SK-N-SH (cell line): Measurements from ENCODE around the gene HCN1. TPM values are rescaled to one million over a fixed set of nuclear protein-coding genes. Genes with fewer than 3 reads are reported as not detected.

Experiments
- CTCF ChIA-PET: fragments of 300-600, 350-600 bp; formaldehyde crosslinking; extraction: SDS; loops from one replicate; lab custom pipeline; 2021; lab: Yijun Ruan, JAX
- POLR2A ChIA-PET: fragments of 350-600 bp; sonication (Branson Sonifier 250); formaldehyde crosslinking; extraction: SDS; loops from one replicate; lab custom pipeline; 2020; ENCODE audit warnings: antibody characterized with exemption, inconsistent platforms; lab: Yijun Ruan, JAX
- DNase-seq: peaks from one replicate; pipeline ENCODE4 v3.0.0; 2012
- H2AFZ ChIP-seq: fragments of 200-600 bp; sonication (generic); 2 replicates; pipeline ENCODE4 v1.8.1; 2016; ENCODE audit warnings: antibody characterized with exemption, mild to moderate bottlenecking, low read depth
- H3F3A ChIP-seq: fragments of 200-600 bp; sonication (generic); replicated peaks from 2 replicates; pipeline ENCODE3; 2016; ENCODE audit warnings: antibody characterized with exemption, mild to moderate bottlenecking; ENCODE audit not compliant: insufficient read depth
- H3K27ac ChIP-seq, 2 experiments: fragments of 200-500 bp in 1 of 2; fragments of 200-600 bp in 1 of 2; sonication (Bioruptor generic) in 1 of 2; sonication (generic), shearing (Covaris generic) in 1 of 2; 2 replicates each; pipeline versions ENCODE4 v1.5.1 to v1.6.1; 2014 to 2016; ENCODE audit warnings: low read depth in 2 of 2, inconsistent platforms in 1 of 2, low read length in 1 of 2, mild to moderate bottlenecking in 1 of 2, mixed read lengths in 1 of 2
- H3K27me3 ChIP-seq: fragments of 200-600 bp; sonication (generic), shearing (Covaris generic); 2 replicates; pipeline ENCODE4 v1.6.1; 2016; ENCODE audit warnings: mixed run types; ENCODE audit not compliant: insufficient read depth
- H3K36me3 ChIP-seq, 2 experiments: fragments of 200-500 bp in 1 of 2; fragments of 200-600 bp in 1 of 2; sonication (Bioruptor generic) in 1 of 2; sonication (generic) in 1 of 2; replicated peaks in 1 of 2; 2 replicates each; pipeline versions ENCODE3 to v1.5.1; 2014 to 2016; ENCODE audit warnings: low read length in 1 of 2, mild to moderate bottlenecking in 1 of 2; ENCODE audit not compliant: insufficient read depth in 2 of 2, control insufficient read depth in 1 of 2
- H3K4me1 ChIP-seq, 2 experiments: fragments of 200-500 bp in 1 of 2; fragments of 200-600 bp in 1 of 2; sonication (Bioruptor generic) in 1 of 2; sonication (generic), shearing (Covaris generic) in 1 of 2; 2 replicates each; pipeline versions ENCODE4 v1.5.1 to v1.6.1; 2014 to 2016; ENCODE audit warnings: low read depth in 1 of 2, low read length in 1 of 2, mixed run types in 1 of 2; ENCODE audit not compliant: insufficient read depth in 2 of 2, control insufficient read depth in 1 of 2
- H3K4me2 ChIP-seq: fragments of 200-600 bp; sonication (generic), shearing (Covaris generic); 2 replicates; pipeline ENCODE4 v1.6.1; 2017; ENCODE audit warnings: mixed run types
- H3K4me3 ChIP-seq, 2 experiments: fragments of 200-500 bp in 1 of 2; fragments of 200-600 bp in 1 of 2; sonication (Bioruptor generic) in 1 of 2; sonication (generic), shearing (Covaris generic) in 1 of 2; 2 replicates each; pipeline versions ENCODE4 v1.5.1 to v1.8.1; 2014 to 2016; ENCODE audit warnings: low read depth in 2 of 2, inconsistent platforms in 1 of 2, low read length in 1 of 2, mild to moderate bottlenecking in 1 of 2, mixed read lengths in 1 of 2, moderate library complexity in 1 of 2
- H3K79me2 ChIP-seq: fragments of 200-600 bp; sonication (generic); 2 replicates; pipeline ENCODE4 v1.8.1; 2017; ENCODE audit warnings: mild to moderate bottlenecking; ENCODE audit not compliant: insufficient read depth
- H3K9ac ChIP-seq: fragments of 200-600 bp; sonication (generic); 2 replicates; pipeline ENCODE4 v1.6.1; 2017; ENCODE audit warnings: mixed run types
- H3K9me2 ChIP-seq: fragments of 200-600 bp; sonication (generic); 2 replicates; pipeline ENCODE4 v1.6.1; 2017; ENCODE audit warnings: mixed run types
- H3K9me3 ChIP-seq: fragments of 200-600 bp; sonication (generic); 2 replicates; pipeline ENCODE4 v1.6.1; 2017; ENCODE audit warnings: mixed run types, mild to moderate bottlenecking, moderate library complexity
- H4K20me1 ChIP-seq: fragments of 200-600 bp; sonication (generic); 2 replicates; pipeline ENCODE4 v1.6.1; 2017; ENCODE audit warnings: mild to moderate bottlenecking, mixed run types; ENCODE audit not compliant: insufficient read depth
- CHD2 ChIP-seq: fragments of 150-350 bp; IDR thresholded peaks from 2 replicates; pipeline ENCODE4 v1.6.1; 2018; ENCODE audit warnings: low read length; ENCODE audit not compliant: partially characterized antibody
- EP300 ChIP-seq, 2 experiments: IDR thresholded peaks; 2 replicates each; pipeline versions ENCODE4 v1.4.0 to v1.6.1; 2012; ENCODE audit warnings: borderline replicate concordance in 1 of 2, low read depth in 1 of 2, low read length in 1 of 2
- EZH2phosphoT487 ChIP-seq: fragments of 200-600 bp; sonication (generic); IDR thresholded peaks from 2 replicates; pipeline ENCODE4 v1.6.1; 2017; ENCODE audit warnings: low read depth, mixed run types, mild to moderate bottlenecking, antibody characterized with exemption, moderate library complexity, borderline replicate concordance
- FOSL2 ChIP-seq: IDR thresholded peaks from 2 replicates; pipeline ENCODE4 v1.4.0; 2012; ENCODE audit warnings: low read depth, mild to moderate bottlenecking, moderate library complexity, borderline replicate concordance
- FOXJ3 ChIP-seq: sonication (generic); formaldehyde crosslinking; IDR thresholded peaks from 2 replicates; pipeline ENCODE4 v1.5.1; 2020; ENCODE audit warnings: mild to moderate bottlenecking, missing genetic modification reagents
- JUND ChIP-seq: IDR thresholded peaks from 2 replicates; pipeline ENCODE4 v1.4.0; 2012
- MEF2A ChIP-seq: IDR thresholded peaks from 2 replicates; pipeline ENCODE4 v1.4.0; 2012; ENCODE audit warnings: low read depth, borderline replicate concordance
- MXI1 ChIP-seq: IDR thresholded peaks from 2 replicates; pipeline ENCODE4 v1.6.1; 2012; ENCODE audit warnings: mild to moderate bottlenecking, low read depth, low read length, improper control_type of control experiment
- POLR2AphosphoS5 ChIP-seq: IDR thresholded peaks from 2 replicates; pipeline ENCODE4 v1.6.1; 2012; ENCODE audit warnings: low read depth, low read length
- RXRA ChIP-seq: IDR thresholded peaks from 2 replicates; pipeline ENCODE4 v1.4.0; 2012; ENCODE audit warnings: low read depth, mild to moderate bottlenecking, borderline replicate concordance
- TAF1 ChIP-seq: IDR thresholded peaks from 2 replicates; pipeline ENCODE4 v1.6.1; 2012; ENCODE audit warnings: low read depth, mild to moderate bottlenecking, low read length, moderate library complexity, borderline replicate concordance
- TCF12 ChIP-seq: IDR thresholded peaks from 2 replicates; pipeline ENCODE4 v1.4.0; 2012
- USF1 ChIP-seq: IDR thresholded peaks from 2 replicates; pipeline ENCODE4 v1.4.0; 2012; ENCODE audit warnings: low read depth, borderline replicate concordance
- USF2 ChIP-seq: fragments of 150-350 bp; IDR thresholded peaks from 2 replicates; pipeline ENCODE4 v1.6.1; 2017; ENCODE audit warnings: antibody characterized with exemption, low read length, low read depth, borderline replicate concordance
- WGBS: methylation state at CpG from one replicate; pipeline ENCODE4 v1.1.6; 2017; ENCODE audit warnings: low lambda C conversion rate; 5-methylcytosine and 5-hydroxymethylcytosine counted together
- polyA plus RNA-seq, 3 experiments: library from polyadenylated mRNA; depleted of rRNA; stranded (reverse); fragments of >200 nt; gene quantifications; 2 replicates each; pipeline ENCODE4 v1.2.3, GENCODE V29; 2012
- TF ChIP-seq, protein P1 (sequence below): IDR thresholded peaks from 2 replicates; pipeline ENCODE4 v1.4.0; 2012; ENCODE audit warnings: low read depth, borderline replicate concordance
- TF ChIP-seq, protein P2 (sequence below): IDR thresholded peaks from 2 replicates; pipeline ENCODE4 v1.4.0; 2012; ENCODE audit warnings: low read depth
- TF ChIP-seq, protein P3 (sequence below): fragments of 150-350 bp; IDR thresholded peaks from 2 replicates; pipeline ENCODE4 v1.6.1; 2016; ENCODE audit warnings: mild to moderate bottlenecking, low read depth, low read length

The HCN1 gene
- polyA plus RNA-seq, 1 of the 3 experiments (the other 2 are of a cell fraction): not detected

GRCh38 chr5:45691656-45692055, 4.5 kb downstream of the HCN1 start (continued):
- no peak for TF ChIP-seq USF1

DNA sequence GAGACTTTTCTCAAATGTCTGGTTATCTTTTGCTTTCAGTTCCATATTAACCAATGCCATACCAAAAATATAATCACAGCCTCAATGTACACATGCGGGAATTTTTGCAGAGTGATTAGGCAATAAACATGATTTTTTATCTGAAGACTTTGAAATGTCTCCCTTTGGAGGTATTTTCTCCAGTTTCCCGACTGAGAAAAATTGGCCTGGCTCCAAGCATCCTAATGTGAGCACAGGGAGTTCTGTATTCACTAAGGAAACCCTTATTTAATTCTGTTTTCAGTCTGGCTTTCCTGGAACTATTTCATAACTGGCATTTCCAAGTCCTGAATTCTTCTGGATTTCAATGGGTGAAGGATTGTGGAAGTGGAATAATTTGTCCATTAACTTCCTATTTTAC, 8.5 kb downstream of the HCN1 start:
- no peak overlapping the region for H3K9ac ChIP-seq
- H4K20me1 ChIP-seq: no peaks in the 10 kb centered on the region
- DNase-seq: no peak
- no peak overlapping the region for H3K4me2 ChIP-seq
- no peaks in the 10 kb centered on the region for H3K9me3 ChIP-seq
- ChIA-PET POLR2A (no interaction called here), CTCF (no interaction called here)
- 2% methylated on average over 2 of the region's 2 CpGs for WGBS
- H3F3A ChIP-seq: no peaks in the 10 kb centered on the region
- no peaks in the 10 kb centered on the region for H3K27me3 ChIP-seq
- no peaks in the 10 kb centered on the region for H3K4me1 ChIP-seq
- H2AFZ ChIP-seq: no peak overlapping the region
- no peak overlapping the region for H3K27ac ChIP-seq
- no peaks in the 10 kb centered on the region for H3K79me2 ChIP-seq
- H3K4me3 ChIP-seq: no peak overlapping the region
- no peak for TF ChIP-seq MXI1
- TF ChIP-seq, protein P1, sequence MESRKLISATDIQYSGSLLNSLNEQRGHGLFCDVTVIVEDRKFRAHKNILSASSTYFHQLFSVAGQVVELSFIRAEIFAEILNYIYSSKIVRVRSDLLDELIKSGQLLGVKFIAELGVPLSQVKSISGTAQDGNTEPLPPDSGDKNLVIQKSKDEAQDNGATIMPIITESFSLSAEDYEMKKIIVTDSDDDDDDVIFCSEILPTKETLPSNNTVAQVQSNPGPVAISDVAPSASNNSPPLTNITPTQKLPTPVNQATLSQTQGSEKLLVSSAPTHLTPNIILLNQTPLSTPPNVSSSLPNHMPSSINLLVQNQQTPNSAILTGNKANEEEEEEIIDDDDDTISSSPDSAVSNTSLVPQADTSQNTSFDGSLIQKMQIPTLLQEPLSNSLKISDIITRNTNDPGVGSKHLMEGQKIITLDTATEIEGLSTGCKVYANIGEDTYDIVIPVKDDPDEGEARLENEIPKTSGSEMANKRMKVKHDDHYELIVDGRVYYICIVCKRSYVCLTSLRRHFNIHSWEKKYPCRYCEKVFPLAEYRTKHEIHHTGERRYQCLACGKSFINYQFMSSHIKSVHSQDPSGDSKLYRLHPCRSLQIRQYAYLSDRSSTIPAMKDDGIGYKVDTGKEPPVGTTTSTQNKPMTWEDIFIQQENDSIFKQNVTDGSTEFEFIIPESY: no peak
- no peak for TF ChIP-seq FOXJ3 (CRISPR knock-in tag)
- TF ChIP-seq TCF12: no peak
- no peak for TF ChIP-seq EZH2phosphoT487
- TF ChIP-seq, protein P2, sequence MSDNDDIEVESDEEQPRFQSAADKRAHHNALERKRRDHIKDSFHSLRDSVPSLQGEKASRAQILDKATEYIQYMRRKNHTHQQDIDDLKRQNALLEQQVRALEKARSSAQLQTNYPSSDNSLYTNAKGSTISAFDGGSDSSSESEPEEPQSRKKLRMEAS: no peak
- TF ChIP-seq JUND: no peak
- no peak for TF ChIP-seq POLR2AphosphoS5
- no peak for TF ChIP-seq EP300 (IDR thresholded peaks at IDR 0.05; ENCODE audit: borderline replicate concordance in 1 of 2, low read depth in 1 of 2, low read length in 1 of 2)
- no peak for TF ChIP-seq MEF2A
- no peak for TF ChIP-seq TAF1
- no peak for TF ChIP-seq CHD2
- TF ChIP-seq, protein P3, sequence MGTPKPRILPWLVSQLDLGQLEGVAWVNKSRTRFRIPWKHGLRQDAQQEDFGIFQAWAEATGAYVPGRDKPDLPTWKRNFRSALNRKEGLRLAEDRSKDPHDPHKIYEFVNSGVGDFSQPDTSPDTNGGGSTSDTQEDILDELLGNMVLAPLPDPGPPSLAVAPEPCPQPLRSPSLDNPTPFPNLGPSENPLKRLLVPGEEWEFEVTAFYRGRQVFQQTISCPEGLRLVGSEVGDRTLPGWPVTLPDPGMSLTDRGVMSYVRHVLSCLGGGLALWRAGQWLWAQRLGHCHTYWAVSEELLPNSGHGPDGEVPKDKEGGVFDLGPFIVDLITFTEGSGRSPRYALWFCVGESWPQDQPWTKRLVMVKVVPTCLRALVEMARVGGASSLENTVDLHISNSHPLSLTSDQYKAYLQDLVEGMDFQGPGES: no peak
- no peak for TF ChIP-seq USF2
- TF ChIP-seq RXRA: no peak
- TF ChIP-seq USF1: no peak
- TF ChIP-seq FOSL2: no peak
- H3K9me2 ChIP-seq: no peaks in the 10 kb centered on the region
- H3K36me3 ChIP-seq: no peaks in the 10 kb centered on the region
